ENCODE results near the gene TMOD2.
A peak's percentile ranks its signal among the peaks of the same experiment; 100 is the strongest.

DNA sequence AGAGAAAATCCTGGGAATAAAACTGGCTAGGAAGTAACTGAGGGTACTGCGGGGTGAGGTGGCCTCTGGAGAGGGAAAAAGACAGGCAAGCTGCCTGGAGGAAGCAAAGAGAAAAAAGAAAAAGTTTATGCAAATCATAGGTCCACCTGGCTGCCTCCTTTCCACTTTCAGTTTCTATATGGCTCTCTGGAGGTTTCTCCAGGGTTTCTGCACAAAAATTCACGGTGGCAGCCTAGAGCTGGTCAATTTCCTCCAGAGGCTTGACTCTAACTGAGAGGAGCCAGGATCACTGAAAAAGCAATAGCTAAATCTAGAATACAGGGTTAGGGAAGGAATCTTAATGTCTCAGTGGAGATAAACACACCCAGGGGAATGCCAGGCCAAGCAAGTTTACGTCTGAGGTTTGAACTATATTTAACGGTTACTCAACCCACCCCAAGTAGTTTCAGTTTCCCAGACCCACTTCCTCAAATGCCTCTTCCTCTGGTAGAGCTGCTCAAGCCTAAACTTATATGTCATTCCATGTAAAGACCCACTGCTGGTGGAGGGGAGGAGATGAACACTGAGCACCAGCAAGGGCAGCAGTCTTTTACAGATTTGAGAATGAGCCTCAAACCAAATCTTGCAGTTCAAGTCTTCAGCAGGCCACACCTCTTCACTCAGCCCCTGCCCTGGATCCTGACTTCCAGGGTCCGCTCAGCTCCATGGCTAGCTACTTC lies 19.7 kb upstream of the TMOD2 start:
- TF ChIP-seq POLR2AphosphoS5 (IDR thresholded peaks at IDR 0.05) (peak in 1 of 2 donors; percentile 28), POLR2A (IDR thresholded peaks at IDR 0.05; ENCODE audit: low read depth) (no peak)
- TF ChIP-seq, protein P1, sequence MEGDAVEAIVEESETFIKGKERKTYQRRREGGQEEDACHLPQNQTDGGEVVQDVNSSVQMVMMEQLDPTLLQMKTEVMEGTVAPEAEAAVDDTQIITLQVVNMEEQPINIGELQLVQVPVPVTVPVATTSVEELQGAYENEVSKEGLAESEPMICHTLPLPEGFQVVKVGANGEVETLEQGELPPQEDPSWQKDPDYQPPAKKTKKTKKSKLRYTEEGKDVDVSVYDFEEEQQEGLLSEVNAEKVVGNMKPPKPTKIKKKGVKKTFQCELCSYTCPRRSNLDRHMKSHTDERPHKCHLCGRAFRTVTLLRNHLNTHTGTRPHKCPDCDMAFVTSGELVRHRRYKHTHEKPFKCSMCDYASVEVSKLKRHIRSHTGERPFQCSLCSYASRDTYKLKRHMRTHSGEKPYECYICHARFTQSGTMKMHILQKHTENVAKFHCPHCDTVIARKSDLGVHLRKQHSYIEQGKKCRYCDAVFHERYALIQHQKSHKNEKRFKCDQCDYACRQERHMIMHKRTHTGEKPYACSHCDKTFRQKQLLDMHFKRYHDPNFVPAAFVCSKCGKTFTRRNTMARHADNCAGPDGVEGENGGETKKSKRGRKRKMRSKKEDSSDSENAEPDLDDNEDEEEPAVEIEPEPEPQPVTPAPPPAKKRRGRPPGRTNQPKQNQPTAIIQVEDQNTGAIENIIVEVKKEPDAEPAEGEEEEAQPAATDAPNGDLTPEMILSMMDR (IDR thresholded peaks at IDR 0.05), result no peak

Data from esophagus muscularis mucosa (tissue), 3 donors.